HG03575 (cell line): ENCODE data around the gene TMEM63A.
"Not testable (repeated sequence)": the region's sequence is repeated elsewhere in the genome, so short reads cannot be mapped to it uniquely, and the experiment has no call there.

Source experiments
- ATAC-seq: cut with Tn5 transposase; IDR thresholded peaks from one replicate; pipeline ENCODE4 v1.9.1; 2021; ENCODE audit not compliant: unreplicated experiment, insufficient number of reproducible peaks, low FRiP score; ENCODE audit errors: extremely low read depth

Gene TMEM63A

DNA sequence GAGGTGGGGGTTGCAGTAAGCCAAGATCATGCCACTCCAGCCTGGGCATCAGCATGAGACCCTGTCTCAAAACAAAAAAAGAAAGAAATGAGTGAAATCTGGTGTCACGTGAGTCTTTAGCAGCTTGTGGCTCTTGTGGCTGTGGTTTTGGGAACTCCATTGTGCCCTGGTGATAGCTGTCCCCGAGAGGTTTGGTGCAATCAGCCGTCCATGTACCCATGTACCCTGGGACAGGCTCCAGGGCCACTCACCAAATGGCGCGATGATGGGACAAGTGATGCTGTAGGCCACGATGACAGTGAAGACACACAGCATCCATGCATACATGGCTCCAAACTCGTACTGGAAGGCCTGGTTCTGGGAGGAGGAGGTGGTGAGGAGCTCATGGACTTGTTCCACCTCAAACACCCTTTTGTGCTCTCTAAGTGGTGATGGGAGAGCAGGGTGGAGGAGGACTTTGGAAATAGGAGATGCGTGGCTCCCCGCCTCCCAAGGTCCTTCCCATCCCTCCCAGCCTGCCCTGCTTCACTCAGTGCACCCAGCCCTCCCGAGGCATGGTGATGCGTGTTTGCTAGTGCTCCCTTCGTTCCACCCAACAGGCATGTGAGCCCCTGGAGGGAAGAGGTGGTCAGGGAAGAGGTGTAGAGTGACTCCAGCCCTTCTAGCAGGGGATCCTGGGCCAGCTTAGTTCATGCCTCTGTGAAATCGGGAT, 29.6 kb downstream of the TMEM63A start:
- no peak for ATAC-seq

DNA sequence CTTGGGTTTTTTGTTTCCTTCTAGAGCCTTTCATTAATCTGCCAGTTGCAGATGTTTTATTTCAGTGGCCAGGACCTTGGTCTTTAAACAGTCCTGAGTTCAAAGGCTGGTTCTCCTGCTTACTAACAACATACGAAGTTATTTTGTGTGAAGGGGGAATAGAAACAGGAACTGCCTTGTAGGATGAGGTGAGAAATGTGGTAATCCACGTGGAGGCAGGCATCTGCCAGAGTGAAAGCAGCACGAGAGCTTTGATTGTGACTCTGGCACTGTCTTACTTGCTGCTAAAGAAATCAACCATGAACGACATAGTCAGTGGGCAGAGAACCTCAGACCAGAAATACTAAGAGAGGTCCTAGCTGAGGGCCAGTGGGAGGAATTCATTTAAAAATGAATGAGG, 30.4 kb downstream of the TMEM63A start:
- peak; percentile 40 for ATAC-seq

DNA sequence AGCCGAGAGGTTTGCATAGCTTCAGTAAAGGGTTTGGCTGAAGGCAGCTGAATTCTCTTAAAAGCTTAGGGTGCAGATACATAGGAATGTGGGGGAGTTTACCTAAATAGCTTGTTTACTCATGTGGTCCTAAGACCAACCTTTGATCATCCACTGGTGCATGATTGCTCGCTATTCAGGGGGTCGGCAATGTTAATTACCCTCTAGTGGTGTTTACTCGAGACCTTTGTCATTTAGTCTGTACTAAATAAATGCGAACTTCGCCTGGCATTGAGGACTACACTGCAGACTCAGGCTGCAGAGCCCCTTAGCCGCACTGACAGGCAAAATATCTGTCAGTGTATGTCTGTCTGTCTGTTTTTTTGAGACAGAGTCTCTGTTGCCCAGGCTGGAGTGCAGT, 31.8 kb downstream of the TMEM63A start:
- ATAC-seq: no peak

DNA sequence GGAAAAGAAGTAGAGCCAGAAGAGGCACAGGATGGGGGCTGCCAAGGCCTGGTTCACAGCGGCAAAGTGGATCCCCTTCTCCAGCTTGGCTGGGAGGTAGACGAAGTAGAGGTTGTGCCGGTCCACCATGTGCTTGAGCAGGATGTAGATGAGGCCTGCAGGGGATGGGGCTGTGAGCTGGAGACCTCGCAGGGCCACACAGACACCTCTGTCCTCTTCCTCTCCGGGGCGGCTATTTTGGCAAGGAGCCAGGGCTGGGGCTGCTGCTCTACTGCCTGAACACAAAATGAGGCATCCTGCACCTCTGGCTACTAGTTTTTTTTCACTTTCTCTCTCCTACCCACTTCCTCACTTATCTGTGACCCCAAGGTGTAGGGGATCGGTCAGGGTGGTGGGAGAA, 32.3 kb downstream of the TMEM63A start:
- ATAC-seq: no peak

DNA sequence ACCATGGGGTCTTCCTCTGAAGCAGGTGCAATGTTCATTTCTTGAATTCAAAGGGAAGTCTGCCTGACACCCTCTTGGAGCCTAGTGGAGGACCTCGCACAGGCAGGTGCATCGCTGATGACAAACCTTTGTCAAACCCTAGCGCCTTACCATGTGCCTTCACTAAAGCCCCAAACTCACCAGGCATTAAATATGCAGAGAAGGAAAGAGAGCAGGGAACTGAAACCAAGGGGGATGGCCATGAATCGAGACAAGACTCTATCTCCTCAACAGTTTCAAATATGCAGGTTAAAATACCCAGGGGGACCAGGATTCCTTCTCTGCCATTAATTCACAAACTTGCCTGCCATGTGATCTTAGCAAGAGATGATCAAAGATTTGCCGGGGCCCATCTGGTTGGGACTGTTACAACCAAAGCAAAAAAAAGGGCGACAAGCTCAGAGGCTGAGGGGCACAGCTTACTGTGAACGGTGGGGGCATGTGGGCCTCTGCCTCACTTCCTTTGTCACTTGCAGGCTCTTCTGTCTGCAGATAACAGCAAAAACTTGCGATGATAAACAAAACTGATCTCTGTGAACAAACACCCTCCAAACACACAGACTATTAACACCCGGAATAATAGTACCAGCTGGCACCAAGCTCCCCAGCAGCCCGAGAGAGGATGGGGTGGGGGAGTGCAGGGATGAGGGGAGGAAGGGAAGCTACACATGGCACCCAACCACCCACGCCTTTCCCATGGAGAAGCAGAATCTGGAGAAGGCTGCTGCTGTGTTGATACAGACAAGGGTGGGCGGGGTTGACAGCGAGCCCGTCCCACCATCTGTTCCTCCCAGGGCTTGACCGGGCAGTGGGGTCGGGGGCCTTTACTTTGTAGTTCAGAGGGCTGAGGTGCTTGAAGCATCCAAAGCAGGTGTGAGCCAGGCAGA, 33.9 kb downstream of the TMEM63A start:
- ATAC-seq: no peak

DNA sequence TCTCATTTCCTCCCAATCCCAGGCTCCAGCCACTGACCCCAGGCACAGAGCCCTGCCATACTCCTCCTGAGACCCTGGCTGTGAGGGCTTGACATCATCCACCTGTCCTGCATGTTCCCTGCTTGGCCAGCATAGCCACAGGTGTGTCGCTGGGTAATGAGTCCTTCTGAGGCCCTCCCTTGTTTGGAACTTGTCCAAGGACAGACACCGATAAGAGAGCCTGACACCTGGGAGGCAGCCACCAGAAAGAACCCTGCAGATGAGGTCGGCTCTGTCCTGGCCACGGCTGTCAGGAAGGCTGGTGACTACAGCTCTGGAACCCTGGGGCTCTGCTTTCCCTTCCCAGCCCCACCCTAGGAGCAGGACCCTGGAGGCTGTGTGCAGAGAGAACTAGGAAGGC, 34.6 kb downstream of the TMEM63A start:
- ATAC-seq: no peak

DNA sequence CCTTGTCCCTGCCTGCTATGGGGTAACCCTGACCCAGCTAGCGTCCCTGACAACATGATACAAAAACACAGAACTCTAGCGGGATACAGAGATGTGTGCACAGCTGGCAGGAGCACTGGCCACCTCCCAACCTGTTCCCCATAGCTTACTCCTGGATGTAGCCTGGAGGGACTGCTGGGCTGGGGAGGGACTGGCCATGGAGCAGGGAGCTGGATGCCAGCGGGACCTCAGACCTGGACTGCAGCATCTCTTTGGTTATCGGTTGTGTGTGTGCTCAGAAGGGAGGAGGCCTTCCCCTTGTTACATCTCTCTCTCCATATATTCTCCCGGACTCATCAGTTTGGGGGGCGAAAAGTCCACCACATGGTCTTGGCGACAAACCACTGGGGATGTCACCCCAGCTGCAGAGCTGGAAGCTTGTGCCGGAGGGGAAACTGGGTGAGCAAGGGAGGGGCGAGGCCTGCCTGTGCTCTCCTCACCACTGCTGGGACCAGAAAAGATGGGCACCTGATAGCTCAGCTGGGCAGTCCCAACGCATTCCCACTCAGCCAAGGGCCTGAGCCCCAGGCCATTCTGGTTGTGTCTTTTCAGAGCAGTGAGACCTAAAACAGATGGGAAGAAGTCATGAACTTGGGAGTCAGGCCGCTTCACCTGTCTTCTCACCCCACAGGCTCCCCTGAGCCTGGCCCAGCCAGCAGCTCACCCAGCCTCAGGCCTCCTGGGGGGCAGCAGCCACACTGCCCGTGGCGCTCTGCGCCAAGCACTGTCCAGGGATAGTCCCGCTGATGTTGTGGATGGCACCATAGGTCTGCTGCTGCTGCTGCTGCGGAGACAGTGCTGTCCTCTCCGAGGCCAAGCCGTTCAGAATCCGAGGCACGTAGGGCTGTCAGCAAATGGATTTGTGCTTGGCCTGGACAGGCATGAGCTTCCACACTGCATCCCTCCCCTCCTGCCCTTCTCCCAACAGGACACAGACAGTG, 35.6 kb downstream of the TMEM63A start:
- ATAC-seq: no peak

DNA sequence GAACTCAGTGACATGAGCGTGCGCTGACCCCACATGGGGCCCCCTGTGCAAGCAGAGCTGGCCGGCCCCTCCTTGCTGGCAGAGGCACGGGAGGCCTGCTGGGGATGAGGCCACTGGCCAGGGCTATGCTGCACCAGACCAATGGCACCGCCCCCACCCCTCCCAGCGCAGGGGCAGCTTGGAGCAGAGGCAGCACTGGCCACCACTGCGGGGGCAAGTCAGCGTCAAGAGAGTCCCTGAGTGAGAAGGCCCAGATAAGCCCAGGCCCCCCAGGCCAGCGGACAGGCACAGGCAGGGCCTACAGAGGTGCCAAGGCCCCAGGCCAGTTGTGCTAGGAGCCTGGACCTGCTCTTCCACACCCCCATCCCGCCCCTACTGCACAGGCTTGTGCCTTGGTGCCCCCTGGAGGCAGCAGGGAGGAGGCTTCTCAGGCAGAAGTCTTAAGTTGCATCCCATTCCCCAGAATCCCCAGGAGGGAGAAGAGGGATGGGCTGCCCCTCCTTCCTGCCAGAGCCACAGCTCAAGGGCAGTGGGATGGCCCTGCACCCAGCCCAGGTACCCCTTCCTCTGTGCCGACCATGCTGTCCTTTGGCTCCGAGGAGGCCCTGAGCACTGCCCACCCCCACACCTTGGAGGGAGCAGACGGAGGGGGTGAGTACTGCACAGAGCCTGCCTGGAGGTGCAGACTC, 36.5 kb downstream of the TMEM63A start:
- ATAC-seq: no peak

DNA sequence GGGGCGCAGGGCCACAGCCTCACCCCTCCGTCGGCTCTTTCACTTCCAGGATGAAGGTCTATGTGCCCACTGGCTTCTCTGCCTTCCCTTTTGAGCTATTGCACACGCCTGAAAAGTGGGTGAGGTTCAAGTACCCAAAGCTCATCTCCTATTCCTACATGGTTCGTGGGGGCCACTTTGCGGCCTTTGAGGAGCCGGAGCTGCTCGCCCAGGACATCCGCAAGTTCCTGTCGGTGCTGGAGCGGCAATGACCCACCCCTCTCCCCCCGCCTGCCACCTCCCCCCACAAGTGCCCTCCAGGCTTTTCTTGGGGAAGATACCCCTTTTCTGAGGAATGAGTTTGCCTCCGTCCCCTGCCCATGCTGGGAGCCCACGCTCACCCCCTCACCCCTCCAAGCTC, 37.1 kb downstream of the TMEM63A start:
- ATAC-seq: no peak

DNA sequence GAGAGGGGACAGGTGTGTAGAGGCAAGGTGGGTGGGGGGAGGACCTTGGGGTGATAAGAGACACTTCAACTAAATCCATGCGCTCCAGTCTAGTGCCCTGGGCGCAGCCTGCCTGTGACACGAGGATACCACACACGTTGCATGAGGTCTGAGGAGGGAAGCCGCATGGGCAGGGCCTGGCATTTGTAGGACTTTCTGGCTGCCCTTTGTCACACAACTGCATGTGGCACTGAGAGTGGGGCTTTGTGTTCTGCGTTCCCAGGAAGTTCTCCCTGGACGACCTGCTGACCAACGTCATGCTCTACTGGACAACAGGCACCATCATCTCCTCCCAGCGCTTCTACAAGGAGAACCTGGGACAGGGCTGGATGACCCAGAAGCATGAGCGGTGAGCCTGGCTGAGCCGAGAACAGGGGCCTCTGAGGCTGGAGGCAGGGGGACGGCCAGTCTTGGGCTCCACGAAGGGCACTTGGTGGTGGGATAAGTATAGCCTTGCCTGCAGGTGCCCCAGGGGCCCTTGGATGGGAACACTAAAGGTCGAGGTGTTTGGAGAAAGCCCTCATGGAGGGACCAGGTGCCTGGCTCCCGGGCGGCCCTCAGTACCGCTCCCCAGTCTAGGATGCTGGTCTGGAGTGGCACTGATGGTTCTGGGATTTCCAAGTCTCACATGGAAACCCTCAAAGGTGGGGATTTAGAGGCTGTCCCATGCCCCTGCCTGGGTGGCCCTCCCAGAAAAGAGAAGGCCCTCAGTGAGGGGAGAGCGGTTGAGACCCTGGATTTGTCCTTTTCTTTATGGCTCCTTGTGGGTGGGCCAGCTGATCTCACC, 37.7 kb downstream of the TMEM63A start:
- ATAC-seq: no peak

DNA sequence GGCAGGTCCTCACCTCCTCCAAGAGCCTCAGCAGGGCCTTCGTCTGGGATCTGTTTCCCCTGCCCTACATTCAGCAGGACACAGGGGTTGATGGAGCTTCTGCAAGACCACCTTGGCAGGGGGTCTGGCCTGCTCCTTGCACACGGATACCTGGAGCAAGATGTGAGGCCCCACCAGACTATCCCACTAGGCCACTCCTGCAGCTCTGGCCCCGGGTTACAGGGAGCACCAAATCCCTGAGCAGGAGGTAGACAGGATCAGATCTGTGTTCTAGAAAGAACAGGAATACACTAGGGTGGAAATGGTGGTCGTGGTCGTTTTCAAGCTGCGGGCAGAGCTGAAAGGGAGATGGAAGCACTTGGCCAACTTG, 38.8 kb downstream of the TMEM63A start:
- ATAC-seq: no peak

DNA sequence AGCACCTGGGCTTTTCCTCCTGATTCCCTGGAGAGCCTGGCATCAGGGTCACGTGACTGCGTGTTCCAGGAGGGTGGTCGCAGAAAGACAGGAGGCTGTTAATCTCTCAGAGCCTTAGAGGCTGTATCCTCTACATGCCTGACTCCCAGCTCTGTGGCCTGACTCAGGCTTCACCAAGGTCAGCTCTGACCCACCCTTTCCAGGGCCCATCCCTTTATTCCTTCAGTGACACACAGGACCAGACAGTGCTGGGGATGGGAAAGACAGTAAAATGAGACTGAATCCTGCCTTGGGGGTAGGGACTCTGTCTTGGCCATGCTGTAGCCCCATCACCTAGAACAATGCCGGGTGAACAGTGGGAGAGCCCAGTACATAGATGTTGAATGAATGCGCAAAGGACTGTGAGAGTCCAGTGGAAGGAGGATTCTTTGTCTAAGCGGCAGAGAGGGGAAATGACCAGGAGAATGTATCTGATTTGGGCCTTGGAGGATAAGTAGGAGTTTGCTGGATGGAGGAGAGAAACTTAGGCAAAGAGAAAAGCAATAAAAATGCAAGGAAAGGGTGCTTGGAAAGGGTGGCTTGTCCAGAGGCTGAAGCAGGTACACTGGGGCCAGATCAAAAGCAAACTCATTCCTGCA, 39.3 kb downstream of the TMEM63A start:
- ATAC-seq: no peak

DNA sequence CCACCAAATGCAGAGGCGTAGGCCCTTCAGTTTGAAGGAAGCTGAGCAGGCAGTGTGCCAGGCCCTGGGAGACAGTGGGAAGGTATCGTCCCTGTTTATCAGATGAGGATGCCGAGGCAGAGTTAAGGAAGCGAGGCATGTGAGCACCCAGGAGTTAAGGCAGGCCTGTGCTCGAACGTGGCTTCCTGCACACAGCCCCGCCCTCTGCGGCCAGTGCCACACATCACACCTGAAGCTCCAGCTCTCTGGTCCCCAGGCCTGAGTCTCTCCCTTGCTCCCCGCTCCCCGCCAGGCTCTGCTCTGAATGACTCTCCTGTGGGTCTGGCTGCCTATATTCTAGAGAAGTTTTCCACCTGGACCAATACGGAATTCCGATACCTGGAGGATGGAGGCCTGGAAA, 40.1 kb downstream of the TMEM63A start:
- ATAC-seq: no peak

DNA sequence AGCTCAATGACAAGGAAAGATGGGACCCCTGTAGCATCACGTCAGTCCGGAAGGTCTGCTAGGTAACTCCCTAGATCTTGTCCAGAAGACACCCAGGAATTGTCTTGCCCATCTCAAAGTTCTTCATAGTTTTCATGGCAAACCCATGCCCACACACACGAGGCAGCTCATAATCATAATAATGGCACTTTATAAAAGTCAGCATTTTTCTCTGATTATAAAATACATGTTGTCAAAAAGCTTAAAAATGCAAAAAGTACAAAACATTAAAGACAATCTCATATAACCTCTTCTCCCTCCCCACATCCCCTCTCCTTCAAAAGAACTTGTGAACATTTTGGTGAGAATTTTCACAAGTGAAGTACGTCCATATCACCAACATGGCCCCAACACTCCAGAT, 41.5 kb downstream of the TMEM63A start:
- no peak for ATAC-seq

DNA sequence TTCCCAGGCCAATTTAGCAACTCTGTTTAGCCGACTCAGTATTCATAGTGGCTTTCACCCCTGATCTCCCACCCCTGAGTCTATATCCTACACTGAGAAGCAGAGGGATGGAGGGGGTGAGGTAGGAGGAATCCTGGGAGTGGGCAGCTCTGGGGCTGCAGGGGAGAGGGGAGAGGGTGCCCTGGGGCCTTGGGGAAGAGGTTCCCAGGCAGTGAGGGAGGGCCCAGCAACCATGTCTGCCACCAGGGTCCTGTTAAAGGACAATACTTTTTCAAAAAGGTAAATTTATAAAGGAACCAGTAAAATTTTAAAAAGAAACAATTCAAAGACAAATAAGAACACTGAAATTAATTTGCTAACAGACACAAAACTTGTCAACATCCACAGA, 42.0 kb downstream of the TMEM63A start:
- ATAC-seq: no peak

DNA sequence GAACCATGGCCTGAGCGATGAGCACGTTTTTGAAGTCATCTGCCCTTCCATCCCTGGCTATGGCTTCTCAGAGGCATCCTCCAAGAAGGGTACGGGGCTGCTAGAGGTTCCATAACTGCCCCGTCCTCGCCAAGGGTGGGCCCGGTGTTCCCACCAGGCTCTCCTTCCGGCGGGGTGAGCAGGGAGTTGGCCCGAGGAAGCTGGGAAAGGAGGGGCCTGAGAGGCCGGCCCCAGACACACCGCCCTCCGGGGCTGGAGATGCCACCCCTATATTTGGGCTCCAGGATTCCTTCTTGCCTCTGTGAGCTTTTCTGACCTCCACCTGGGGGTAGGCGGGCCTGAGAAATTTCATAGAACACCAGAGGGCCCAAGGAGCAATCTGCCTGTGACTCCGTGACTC, 43.4 kb downstream of the TMEM63A start:
- ATAC-seq: no peak

DNA sequence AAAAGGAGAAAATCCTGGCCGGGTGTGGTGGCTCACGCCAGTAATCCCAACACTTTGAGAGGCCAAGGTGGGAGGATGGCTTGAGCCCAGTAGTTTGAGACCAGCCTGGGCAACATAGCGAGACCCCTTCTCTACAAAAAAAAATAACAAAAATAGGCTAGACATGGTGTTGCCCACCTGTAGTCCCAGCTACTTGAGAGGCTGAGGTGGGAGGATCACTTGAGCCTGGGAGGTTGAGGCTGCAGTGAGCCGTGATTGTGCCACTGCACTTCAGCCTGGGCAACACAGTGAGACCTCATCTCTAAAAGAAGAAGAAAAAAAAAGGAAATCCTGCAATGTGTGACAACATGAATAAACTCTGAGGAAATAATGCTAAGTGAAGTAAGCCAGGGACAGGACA, 45.9 kb downstream of the TMEM63A start:
- ATAC-seq: not testable (repeated sequence)

DNA sequence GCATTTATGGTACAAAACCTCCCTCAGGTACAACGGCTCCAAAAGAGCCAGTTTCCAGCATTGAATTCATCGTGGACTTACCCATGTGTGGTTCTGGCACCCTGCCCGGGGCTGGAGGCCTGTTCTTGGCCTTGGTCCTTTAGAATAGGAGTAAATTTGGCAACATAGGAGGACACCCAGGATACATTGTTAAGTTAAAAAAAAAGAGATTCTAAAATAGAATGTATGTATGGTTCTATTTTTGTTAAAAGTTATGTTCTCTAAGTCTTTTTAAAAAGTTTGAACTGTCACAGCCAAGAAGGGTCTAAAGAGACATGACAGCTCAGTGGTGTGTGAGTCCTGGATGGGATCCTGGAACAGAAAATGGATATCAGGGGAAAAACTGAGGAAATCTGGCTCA, 46.3 kb downstream of the TMEM63A start:
- ATAC-seq: no peak
